Subcutaneous adipose tissue (tissue), 4 donors: Measurements from ENCODE around the gene LCNL1. TPM values are rescaled to one million over a fixed set of nuclear protein-coding genes. Genes with fewer than 3 reads are reported as not detected.

Experiments used
- total RNA-seq, 4 donors: library from RNA; depleted of rRNA; stranded (reverse); fragments of >200 nt; gene quantifications; one replicate each; pipeline ENCODE4 v1.1.0, GENCODE V29; 2016
- TF ChIP-seq, protein P1 (sequence below): fragments of 450-650 bp; IDR thresholded peaks from one replicate; pipeline ENCODE4 v1.5.1; 2016; ENCODE audit warnings: low read depth, mild to moderate bottlenecking, control low read depth, antibody characterized with exemption, moderate library complexity

LCNL1 gene
- total RNA-seq, 4 donors from 2014 or later, result not detected

DNA sequence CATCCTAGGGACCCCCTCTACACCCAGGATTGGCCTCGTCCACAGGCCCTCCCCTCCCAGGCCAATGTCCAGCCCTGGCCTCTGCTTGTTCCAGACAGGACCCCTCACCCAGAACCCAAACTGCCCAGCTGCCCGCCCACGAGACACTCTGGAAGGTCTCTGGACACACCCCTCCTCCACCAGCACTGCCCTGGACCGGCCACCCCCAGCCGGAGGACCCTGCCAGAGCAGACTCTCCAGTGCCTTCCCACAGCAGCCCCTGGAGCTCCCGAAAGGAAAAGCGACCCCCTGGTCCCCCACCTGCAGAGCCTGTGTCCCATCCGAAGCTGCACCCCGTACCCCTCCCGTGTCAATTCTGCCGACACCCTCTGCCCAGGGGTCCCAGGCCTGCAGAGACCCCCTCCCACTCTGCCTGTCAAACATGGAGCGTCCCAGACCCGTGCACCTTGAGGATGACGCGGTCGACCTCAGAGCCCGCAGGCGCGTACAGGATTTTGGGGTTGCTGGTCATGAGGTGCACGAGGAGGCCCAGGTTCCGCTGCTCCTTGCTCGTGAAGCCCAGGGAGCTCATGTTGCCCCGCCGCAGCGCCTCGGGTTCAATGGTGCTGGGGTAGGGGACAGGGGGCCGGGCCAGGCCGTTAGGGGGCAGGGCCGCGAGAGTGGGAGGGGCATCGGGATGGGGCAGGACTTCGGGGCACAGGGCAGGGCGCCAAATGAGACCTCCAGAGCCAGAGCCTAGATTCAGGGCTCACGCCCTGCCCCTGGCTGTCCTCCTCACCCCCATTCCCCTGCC lies 37.3 kb downstream of the LCNL1 start:
- TF ChIP-seq, protein P1, sequence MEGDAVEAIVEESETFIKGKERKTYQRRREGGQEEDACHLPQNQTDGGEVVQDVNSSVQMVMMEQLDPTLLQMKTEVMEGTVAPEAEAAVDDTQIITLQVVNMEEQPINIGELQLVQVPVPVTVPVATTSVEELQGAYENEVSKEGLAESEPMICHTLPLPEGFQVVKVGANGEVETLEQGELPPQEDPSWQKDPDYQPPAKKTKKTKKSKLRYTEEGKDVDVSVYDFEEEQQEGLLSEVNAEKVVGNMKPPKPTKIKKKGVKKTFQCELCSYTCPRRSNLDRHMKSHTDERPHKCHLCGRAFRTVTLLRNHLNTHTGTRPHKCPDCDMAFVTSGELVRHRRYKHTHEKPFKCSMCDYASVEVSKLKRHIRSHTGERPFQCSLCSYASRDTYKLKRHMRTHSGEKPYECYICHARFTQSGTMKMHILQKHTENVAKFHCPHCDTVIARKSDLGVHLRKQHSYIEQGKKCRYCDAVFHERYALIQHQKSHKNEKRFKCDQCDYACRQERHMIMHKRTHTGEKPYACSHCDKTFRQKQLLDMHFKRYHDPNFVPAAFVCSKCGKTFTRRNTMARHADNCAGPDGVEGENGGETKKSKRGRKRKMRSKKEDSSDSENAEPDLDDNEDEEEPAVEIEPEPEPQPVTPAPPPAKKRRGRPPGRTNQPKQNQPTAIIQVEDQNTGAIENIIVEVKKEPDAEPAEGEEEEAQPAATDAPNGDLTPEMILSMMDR, result no peak

DNA sequence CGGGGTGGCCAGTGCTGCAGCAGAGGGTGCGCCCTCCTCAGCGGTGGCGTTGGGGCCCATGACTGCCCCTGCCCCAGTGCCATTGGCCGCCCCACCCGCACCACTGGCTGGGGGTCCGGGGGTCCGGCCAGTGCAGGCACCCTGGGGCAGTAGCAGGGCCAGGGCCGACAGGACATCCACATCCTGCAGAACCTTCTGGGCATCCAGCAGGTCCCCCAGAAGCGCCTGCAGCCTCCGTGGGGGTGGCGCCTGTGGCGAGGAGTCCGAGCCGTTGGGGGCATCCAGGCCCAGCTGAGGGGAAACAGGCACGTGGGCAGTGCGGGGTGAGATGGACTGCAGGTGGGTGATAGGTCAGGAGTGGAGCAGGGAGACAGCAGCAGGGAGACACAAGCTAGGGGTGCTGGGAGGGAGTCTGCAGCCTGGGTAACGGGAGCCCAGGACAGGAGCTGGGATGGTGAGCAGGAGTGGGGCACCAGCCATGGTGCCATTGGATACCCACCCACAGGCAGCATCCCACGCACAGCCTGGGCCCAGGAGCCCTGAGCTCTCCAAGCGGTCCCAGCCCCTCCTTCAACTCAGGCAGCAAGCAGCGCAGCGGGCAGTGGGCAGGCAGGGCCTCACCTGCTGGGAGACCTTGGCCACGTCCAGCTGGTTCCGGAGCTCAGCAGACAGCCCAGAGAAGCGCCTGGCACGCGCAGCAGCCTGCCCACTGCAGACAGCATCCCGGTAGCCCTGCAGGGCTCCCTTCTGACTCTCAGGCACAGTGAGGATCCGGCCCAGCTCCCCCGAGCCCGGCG lies 38.2 kb downstream of the LCNL1 start:
- TF ChIP-seq, protein P1, result no peak

DNA sequence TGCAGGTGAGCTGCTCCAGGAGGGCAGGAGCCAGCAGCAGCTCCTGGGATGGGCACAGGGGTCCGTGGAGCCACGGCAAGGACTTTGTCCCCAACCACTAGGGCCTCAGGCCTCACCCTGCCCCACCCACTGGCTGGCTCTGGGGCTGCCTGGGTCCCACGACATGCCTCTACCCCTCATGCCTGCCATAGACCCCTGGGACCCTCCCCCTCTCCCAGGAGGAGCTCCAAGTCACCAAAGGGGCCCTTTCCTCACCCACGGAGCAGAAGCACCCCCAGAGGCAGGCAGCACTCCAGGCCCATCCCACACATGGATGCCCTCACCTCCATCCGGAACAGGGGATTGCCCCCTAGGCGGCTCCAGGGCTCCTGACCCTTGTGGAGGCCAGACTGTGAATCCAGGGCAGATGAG lies 38.8 kb downstream of the LCNL1 start:
- TF ChIP-seq, protein P1, result no peak

DNA sequence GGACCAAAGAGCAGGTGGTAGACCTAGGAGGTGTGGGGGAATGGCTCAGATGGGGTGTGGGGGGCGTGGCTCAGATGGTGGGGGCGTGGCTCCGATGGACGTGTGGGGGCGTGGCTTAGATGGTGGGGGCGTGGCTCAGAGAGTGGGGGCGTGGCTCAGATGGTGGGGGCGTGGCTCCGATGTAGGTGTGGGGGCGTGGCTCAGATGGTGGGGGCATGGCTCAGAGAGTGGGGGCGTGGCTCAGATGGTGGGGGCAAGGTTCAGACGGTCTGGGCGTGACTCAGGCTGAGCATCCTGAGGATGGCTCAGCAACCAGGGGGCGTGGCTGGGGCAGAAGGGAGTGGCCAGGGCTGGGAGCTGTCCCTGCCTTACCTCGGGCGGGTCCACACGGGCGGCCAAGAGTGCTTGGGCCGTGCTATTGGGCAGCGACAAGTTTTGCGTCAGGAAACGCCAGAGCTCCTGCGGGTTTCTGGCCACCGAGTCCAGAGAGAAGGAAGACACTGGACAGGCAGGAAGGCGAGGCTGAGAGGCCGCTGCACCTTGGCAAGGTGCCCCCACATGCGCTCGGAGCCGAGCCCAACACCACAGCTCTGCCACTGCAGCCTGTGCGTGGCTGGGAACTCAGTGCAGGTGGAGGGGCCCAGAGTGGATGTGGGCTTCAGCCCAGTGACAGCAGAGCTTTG lies 39.3 kb downstream of the LCNL1 start:
- TF ChIP-seq, protein P1, result no peak

DNA sequence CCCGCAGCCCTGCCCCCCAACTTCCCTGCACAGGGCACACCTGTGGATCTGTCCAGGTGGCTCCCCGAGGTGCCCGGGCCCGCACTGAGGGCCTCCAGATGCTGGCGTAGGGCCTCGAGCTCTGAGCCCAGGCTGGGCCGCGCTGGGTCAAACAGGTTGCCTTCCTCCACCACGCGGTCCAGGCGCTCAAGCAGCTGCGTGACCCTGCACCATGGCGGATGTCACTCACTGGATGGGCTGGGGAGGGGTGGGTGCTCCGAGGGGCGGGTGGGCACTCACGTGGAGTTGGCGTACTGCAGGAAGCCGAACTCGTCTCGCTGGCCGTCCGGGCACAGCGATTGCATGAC lies 39.8 kb downstream of the LCNL1 start:
- TF ChIP-seq, protein P1, result no peak

DNA sequence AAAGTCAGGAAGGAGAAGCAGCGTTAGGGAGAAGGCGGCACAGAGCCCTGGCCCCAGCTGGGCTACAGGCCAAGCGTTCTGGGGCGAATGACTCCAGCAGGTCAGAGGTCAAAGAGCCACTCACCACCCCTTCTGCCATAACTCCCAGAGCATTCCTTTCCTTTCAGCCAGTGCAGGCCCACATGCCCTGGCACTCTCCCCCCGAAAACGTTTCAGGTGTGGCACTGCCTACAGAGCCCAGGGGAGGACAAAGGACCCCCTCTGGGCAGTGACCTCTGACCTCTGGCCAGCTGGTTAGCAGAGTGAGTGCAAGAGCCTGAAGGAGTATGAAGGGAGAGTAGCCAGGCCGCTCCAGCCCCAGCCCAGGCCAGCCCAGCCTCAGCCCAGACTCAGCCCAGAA lies 40.4 kb downstream of the LCNL1 start:
- TF ChIP-seq, protein P1, result no peak

DNA sequence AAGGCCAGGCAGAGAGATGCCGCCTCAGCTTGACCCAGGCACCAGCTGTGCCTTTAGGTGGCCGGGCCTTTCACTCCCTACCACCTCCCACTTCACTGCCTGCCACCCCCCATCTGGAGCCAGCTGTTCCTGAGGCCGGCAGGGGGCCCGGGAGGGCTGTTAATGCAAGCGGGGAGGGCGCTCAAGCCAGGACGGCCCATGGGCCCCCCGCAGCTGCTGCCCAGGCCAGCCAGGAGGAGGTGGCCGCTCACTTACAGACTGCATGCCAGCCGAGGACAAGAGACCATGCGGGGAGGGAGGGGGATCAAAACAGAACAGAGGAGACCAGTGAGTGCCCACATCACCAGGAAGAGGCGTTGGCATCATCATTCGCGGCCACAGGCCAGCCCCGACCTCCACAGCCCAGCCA lies 40.8 kb downstream of the LCNL1 start:
- TF ChIP-seq, protein P1, result no peak
